Measurements from ENCODE around the gene GNRH2. TPM values are rescaled to one million over a fixed set of nuclear protein-coding genes. Genes with fewer than 3 reads are reported as not detected.
A peak's percentile ranks its signal among the peaks of the same experiment; 100 is the strongest.
"Not testable (repeated sequence)": the region's sequence is repeated elsewhere in the genome, so short reads cannot be mapped to it uniquely, and the experiment has no call there.

Gene GNRH2
- total and polyA plus RNA-seq, 8 donors: 1.4 to 8.0 TPM; not detected in 6

DNA sequence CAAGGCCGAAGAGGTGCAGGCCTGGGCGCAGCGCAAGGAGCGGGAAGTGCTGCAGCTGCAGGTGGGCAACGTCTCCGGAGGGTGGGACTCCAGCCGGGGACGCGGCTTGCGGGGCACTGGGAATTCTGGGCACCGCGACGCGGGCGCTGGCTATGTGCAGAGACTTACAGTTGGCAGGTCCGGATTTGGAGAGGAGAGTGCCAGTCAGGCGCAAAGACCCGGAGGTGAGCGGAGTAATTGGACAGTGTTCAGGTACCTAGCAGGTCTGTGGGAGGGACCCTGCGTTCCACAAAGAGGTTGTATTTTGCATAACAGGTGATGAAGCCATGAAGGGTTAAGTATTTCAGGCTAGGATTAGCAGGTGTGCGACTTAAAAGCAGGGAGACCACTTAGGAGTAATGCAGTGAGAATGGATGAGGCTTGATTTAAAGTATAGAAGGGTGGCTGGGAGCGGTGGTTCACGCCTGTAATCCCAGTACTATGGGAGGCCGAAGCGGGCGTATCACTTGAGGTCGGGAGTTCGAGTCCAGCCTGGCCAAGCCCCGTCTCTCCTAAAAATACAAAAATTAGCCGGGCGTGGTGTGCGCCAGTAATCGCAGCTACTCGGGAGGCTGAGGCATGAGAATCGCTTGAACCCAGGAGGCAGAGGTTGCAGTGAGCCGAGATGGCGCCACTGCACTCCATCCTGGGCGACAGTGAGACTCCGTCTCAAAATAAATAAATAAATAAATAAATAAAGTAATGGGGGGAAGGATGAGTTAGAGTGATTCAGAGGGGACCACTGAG is 3.4 kb downstream of the GNRH2 start:
- peak; percentile 33 to 75 for DNase-seq
- no peaks in the 10 kb centered on the region for H3K9me3 ChIP-seq
- intact Hi-C loops (cut with DNase I; ENCODE audit: low total_unique reads): no loop called here
- peak overlapping the region; percentile 91 to 96 (median 94) for H3K27ac ChIP-seq
- WGBS, 5 donors: 29 to 62% (median 34%) methylated on average over 24 to 39 of the region's 39 CpGs
- peaks cover 13 to 46% (median 39%) of the 10 kb centered on the region in 4 donors for H3K4me1 ChIP-seq
- peaks cover 22 to 39% (median 32%) of the 10 kb centered on the region in 4 donors for H3K36me3 ChIP-seq
- H3K4me3 ChIP-seq: peak overlapping the region; percentile 85 to 97 (median 96)
- H3K27me3 ChIP-seq: no peaks in the 10 kb centered on the region
- TF ChIP-seq EP300 (IDR thresholded peaks at IDR 0.05): no peak
- no peak for TF ChIP-seq POLR2A (IDR thresholded peaks at IDR 0.05)
- TF ChIP-seq POLR2AphosphoS5 (IDR thresholded peaks at IDR 0.05): peak in 1 of 3 donors; percentile 4

DNA sequence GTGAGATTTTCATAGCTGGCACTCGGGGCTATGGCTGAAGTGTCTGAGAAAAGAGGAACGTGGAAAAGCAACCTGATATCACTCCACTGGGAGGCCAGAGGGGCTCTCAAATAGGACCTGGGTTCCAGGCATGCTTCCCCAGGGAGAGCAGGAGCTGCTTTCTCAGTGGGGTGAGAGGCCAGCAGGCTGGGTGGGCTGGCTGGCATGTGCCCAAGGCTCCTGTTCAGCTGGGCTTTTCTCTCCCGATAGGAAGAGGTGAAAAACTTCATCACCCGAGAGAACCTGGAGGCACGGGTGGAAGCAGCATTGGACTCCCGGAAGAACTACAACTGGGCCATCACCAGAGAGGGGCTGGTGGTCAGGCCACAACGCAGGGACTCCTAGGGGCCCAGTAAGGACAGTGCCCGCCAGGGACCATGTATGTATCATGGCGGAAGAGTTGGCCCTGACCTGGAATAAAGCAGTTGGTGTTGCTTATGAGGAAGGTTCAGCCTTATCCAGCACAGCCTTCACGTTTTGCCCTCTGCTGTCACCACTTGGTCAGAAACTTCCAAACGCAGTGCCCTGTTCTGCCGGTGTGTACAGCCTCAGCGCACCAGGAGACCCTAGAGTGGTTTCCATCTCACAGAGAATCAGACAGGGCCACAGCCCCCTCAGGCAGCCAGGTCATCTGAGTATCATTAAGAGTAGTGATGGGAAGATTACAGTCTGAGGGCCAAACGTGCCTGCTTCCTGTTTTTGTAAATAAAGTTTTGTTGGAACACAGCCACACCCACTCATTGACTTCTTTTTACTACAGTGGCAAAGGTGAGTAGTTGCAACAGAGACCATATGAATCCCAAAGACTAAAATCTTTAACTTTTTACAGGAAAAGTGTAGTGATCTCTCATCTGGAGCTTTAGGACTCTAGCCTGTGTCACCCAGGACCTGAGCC is 4.3 kb downstream of the GNRH2 start:
- no peaks in the 10 kb centered on the region for H3K27me3 ChIP-seq
- peaks cover 10 to 37% (median 31%) of the 10 kb centered on the region in 4 donors for H3K4me1 ChIP-seq
- H3K9me3 ChIP-seq: no peaks in the 10 kb centered on the region
- H3K4me3 ChIP-seq: peak overlapping the region in 2 of 4 donors; percentile 85 to 97
- TF ChIP-seq, protein P1, sequence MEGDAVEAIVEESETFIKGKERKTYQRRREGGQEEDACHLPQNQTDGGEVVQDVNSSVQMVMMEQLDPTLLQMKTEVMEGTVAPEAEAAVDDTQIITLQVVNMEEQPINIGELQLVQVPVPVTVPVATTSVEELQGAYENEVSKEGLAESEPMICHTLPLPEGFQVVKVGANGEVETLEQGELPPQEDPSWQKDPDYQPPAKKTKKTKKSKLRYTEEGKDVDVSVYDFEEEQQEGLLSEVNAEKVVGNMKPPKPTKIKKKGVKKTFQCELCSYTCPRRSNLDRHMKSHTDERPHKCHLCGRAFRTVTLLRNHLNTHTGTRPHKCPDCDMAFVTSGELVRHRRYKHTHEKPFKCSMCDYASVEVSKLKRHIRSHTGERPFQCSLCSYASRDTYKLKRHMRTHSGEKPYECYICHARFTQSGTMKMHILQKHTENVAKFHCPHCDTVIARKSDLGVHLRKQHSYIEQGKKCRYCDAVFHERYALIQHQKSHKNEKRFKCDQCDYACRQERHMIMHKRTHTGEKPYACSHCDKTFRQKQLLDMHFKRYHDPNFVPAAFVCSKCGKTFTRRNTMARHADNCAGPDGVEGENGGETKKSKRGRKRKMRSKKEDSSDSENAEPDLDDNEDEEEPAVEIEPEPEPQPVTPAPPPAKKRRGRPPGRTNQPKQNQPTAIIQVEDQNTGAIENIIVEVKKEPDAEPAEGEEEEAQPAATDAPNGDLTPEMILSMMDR (IDR thresholded peaks at IDR 0.05): no peak
- WGBS, 5 donors: 75 to 86% (median 85%) methylated on average over 10 to 14 of the region's 14 CpGs
- H3K27ac ChIP-seq: no peak overlapping the region
- intact Hi-C loops (cut with DNase I; ENCODE audit: low total_unique reads): no loop called here
- peaks cover 22 to 39% (median 32%) of the 10 kb centered on the region in 4 donors for H3K36me3 ChIP-seq
- DNase-seq: no peak

DNA sequence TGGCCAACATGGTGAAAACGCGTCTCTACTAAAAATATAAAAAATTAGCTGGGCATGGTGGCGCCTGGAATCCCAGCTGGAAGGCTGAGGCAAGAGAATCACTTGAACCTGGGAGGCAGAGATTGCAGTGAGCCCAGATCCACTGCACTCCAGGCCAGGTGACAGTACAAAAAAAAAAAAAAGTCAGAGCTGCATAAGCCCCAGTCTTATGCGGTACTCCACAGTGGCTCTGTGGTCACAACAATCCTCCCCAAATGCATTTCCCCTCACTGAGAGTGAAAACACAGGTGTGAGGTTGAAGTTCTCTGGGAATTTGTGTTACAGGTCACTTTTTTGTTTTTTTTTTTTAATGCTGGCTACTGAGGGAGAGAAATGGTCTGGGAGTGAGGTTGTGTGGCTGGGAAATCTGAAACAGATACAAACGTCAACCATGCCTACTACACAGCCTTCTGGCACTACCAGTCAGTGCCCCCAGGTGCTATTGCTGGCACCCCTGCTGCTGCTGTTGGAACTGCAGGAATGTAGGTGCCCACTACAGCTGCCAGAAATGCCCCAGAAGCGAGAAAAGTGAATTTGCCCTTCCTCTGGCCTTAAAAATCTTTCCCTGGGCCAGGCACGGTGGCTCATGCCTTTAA is 8.1 kb downstream of the GNRH2 start:
- DNase-seq: no peak
- H3K36me3 ChIP-seq: peaks cover 22 to 39% (median 32%) of the 10 kb centered on the region in 4 donors
- H3K27ac ChIP-seq: no peak overlapping the region
- no peak overlapping the region for H3K4me3 ChIP-seq
- TF ChIP-seq POLR2A (IDR thresholded peaks at IDR 0.05): no peak
- no peak for TF ChIP-seq EP300 (IDR thresholded peaks at IDR 0.05)
- TF ChIP-seq, protein P1 (IDR thresholded peaks at IDR 0.05): no peak
- no peak for TF ChIP-seq POLR2AphosphoS5 (IDR thresholded peaks at IDR 0.05)
- H3K4me1 ChIP-seq: peaks cover 10 to 20% (median 15%) of the 10 kb centered on the region in 4 donors
- no peaks in the 10 kb centered on the region for H3K27me3 ChIP-seq
- H3K9me3 ChIP-seq: no peaks in the 10 kb centered on the region
- intact Hi-C loops (cut with DNase I; ENCODE audit: low total_unique reads): loop anchor here (10.0 kb wide), 1 partner anchor 63 kb away; no protein-coding TSS in a partner anchor
- WGBS, 5 donors: 55 to 64% (median 57%) methylated on average over 7 of the region's 7 CpGs

DNA sequence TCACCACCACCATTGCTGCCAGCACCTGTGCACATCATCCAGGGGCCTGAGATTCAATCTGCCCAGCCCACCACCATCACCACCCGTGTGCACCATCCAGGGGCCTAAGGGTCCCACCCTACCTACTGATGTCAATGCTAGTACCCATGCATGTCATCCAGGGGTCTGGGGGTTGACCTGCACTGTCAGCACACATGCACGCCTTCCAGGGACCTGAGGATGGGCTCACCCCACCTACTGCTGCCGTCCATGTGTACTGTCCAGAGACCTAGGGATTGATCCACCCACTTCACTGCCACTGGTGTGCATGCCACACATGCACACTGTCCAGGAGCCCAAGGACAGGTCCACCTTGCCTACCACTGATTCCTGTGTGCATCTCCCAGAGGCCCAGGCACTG is 16.1 kb downstream of the GNRH2 start:
- intact Hi-C loops (cut with DNase I; ENCODE audit: low total_unique reads): loop anchor here (10.0 kb wide), 1 partner anchor 55 kb away; no protein-coding TSS in a partner anchor
- no peak for DNase-seq
- no peaks in the 10 kb centered on the region for H3K4me1 ChIP-seq
- no peaks in the 10 kb centered on the region for H3K36me3 ChIP-seq
- H3K27me3 ChIP-seq: no peaks in the 10 kb centered on the region
- TF ChIP-seq POLR2AphosphoS5 (IDR thresholded peaks at IDR 0.05): no peak
- no peak for TF ChIP-seq EP300 (IDR thresholded peaks at IDR 0.05)
- TF ChIP-seq, protein P1 (IDR thresholded peaks at IDR 0.05): no peak
- TF ChIP-seq POLR2A (IDR thresholded peaks at IDR 0.05): no peak
- 84 to 94% (median 93%) methylated on average over 3 of the region's 3 CpGs for WGBS, 5 donors
- H3K4me3 ChIP-seq: no peak overlapping the region
- H3K9me3 ChIP-seq: no peaks in the 10 kb centered on the region
- no peak overlapping the region for H3K27ac ChIP-seq

DNA sequence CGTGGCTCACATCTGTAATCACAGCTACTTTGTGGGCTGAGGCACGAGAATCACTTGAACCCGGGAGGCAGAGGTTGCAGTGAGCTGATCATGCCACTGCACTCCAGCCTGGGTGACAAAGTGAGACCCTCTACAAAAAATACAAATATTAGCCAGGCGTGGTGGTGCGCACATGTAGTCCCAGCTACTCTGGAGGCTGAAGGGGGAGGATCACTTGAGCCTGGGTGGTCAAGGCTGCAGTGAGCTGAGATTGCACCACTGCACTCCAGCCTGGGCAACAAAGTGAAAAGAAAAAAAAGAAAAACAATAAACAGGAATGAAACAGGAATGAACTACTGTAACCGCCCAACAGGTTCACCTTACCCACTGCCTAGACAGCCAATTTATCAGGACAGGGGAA is 20.7 kb downstream of the GNRH2 start:
- 72 to 85% (median 82%) methylated on average over 6 of the region's 6 CpGs for WGBS, 5 donors

More for the DNA sequence above, 20.7 kb downstream of the GNRH2 start:
- H3K9me3 ChIP-seq; H3K4me3 ChIP-seq; DNase-seq; H3K27me3 ChIP-seq; H3K4me1 ChIP-seq; H3K27ac ChIP-seq; intact Hi-C loops (cut with DNase I; ENCODE audit: low total_unique reads); H3K36me3 ChIP-seq: not testable (repeated sequence)
